Psoas muscle (tissue), 8 donors: Measurements from ENCODE around the gene COL6A2. TPM values are rescaled to one million over a fixed set of nuclear protein-coding genes. Genes with fewer than 3 reads are reported as not detected.
"Not testable (repeated sequence)": the region's sequence is repeated elsewhere in the genome, so short reads cannot be mapped to it uniquely, and the experiment has no call there.

Experiments used
- ATAC-seq, 4 donors: fragments of 200-7000 bp; cut with Tn5 transposase; one replicate each; pipeline ENCODE4 v1.9.1; 2020; ENCODE audit warnings: moderate library complexity in 3 of 4, mild to moderate bottlenecking in 2 of 4
- DNase-seq, 2 donors: peaks; one replicate each; pipeline ENCODE4 v3.0.0-alpha.2; 2020
- H3K27ac ChIP-seq: fragments of 200-600 bp; one replicate; pipeline ENCODE4 v1.8.0; 2022
- H3K27me3 ChIP-seq, 3 donors: fragments of 200-600 bp in 1 of 3; one replicate each; pipeline versions ENCODE4 v1.6.1 to v1.8.0; 2013 to 2022; ENCODE audit warnings: low read length in 2 of 3, mild to moderate bottlenecking in 2 of 3, moderate library complexity in 1 of 3; ENCODE audit not compliant: insufficient read depth in 3 of 3
- H3K36me3 ChIP-seq, 2 donors: fragments of 200-600 bp in 1 of 2; one replicate each; pipeline versions ENCODE4 v1.6.1 to v1.8.0; 2013 to 2022; ENCODE audit warnings: low read depth in 1 of 2, mild to moderate bottlenecking in 1 of 2, moderate library complexity in 1 of 2; ENCODE audit not compliant: insufficient read depth in 1 of 2
- H3K4me1 ChIP-seq: fragments of 200-600 bp; one replicate; pipeline ENCODE4 v1.8.0; 2022
- H3K4me3 ChIP-seq: fragments of 200-600 bp; one replicate; pipeline ENCODE4 v1.8.0; 2022; ENCODE audit warnings: mild to moderate bottlenecking
- H3K9me3 ChIP-seq: fragments of 200-600 bp; one replicate; pipeline ENCODE4 v1.8.0; 2022
- CTCF ChIP-seq: fragments of 200-600 bp; IDR thresholded peaks from one replicate; pipeline ENCODE4 v1.8.0; 2022; ENCODE audit warnings: antibody characterized with exemption
- WGBS, 3 donors: extraction: QIAGEN DNeasy Blood & Tissue Kit; methylation state at CpG; one replicate each; pipeline versions ENCODE4 v1.1.6 to v1.1.7; 2013; 5-methylcytosine and 5-hydroxymethylcytosine counted together
- intact Hi-C, 2 donors: fragments of 100-400 bp; cut with DNase I; formaldehyde crosslinking; loops; one replicate each; pipeline versions ENCODE4 v1.11.0 to v1.14.2; 2022
- polyA plus RNA-seq, 3 donors: library from polyadenylated mRNA; stranded (reverse); fragments of 200-250 nt; gene quantifications; one replicate each; pipeline ENCODE4 v1.2.3, GENCODE V29; 2013
- total RNA-seq, 4 donors: library from RNA; stranded (reverse); fragmentation: NEBNext Ultra II Directional in 2 of 4; extraction: Animal tissue kit (Norgen Biotek cat#: 25700) in 2 of 4; gene quantifications; one replicate each; pipeline versions ENCODE4 v1.2.1 to v1.2.4, GENCODE V29; 2021 to 2023
- donor health status: healthy with polysubstance abuse.
- donor health status: DM: no; HTN: no; CAD: no; lungs with moderate emphysema.
- donor health status: Bipolar disorder and iron deficiency.
- donor health status: healthy.
- donor health status: DM: yes; HTN: yes; CAD: no.
- donor health status: DM: no; HTN: no; CAD: no.
- donor health status: DM: no; HTN: no; CAD: no.
- donor health status: DM: yes; HTN: yes; CAD: no.

The COL6A2 gene
- total and polyA plus RNA-seq, 7 donors: 29.8 to 122 (median 58.8) TPM

- H3K4me1 ChIP-seq: no peaks in the 10 kb centered on the region
- TF ChIP-seq CTCF: no peak
- DNase-seq (peak in 1 of 2 donors; percentile 44), ATAC-seq (no peak)
- intact Hi-C loops: no loop called here
- WGBS, 3 donors: 69 to 77% (median 70%) methylated on average over 27 of the region's 27 CpGs
- no peaks in the 10 kb centered on the region for H3K9me3 ChIP-seq
- H3K36me3 ChIP-seq: no peaks in the 10 kb centered on the region
- H3K27ac ChIP-seq: peak overlapping the region; percentile 64
- peaks cover 0 to 29% (median 12%) of the 10 kb centered on the region in 3 donors for H3K27me3 ChIP-seq
- H3K4me3 ChIP-seq: no peak overlapping the region
Measured at GRCh38 chr21:46057111-46057709, 40.7 kb upstream of the COL6A2 start.

GRCh38 chr21:46057710-46058241 lies 40.1 kb upstream of the COL6A2 start:
- Histone ChIP-seq H3K27me3 (peaks cover 0 to 33% (median 12%) of the 10 kb centered on the region in 3 donors), H3K4me1 (no peaks in the 10 kb centered on the region), H3K4me3 (no peak overlapping the region), H3K27ac (peak overlapping the region; percentile 64), H3K36me3 (no peaks in the 10 kb centered on the region), H3K9me3 (no peaks in the 10 kb centered on the region)
- intact Hi-C loops: no loop called here
- no peak for TF ChIP-seq CTCF
- no peak for ATAC-seq
- DNase-seq: no peak
- WGBS, 3 donors: 88 to 90% (median 88%) methylated on average over 23 of the region's 23 CpGs

DNA sequence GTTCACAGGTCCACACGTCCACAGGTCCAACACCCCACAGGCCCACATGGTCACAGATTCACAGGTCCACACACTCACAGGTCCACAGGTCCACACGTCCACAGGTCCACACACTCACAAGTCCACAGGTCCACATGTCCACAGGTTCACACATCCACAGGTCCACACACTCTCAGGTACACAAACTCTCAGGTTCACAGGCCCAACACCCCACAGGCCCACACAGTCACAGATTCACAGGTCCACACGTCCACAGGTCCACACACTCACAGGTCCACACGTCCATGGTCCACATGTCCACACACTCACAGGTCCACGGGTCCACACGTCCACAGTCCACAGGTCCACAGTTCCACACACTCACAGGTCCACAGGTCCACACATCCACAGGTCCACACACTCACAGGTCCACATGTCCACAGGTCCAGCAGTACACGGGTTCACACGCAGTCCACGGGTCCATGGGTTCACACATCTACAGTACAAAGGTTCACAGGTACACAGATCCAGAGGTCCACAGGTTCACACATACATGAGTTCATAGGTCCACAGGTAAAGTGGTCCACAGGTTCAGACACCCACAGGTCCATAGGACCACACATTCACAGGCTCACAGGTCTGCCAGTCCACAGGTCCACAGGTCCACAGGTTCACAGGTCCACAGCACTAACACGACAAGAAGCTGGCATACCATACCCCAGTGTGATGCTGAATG lies 39.3 kb upstream of the COL6A2 start:
- Histone ChIP-seq H3K27me3 (peaks cover 0 to 40% (median 12%) of the 10 kb centered on the region in 3 donors), H3K9me3 (no peaks in the 10 kb centered on the region), H3K36me3 (no peaks in the 10 kb centered on the region), H3K27ac (no peak overlapping the region), H3K4me3 (no peak overlapping the region), H3K4me1 (no peaks in the 10 kb centered on the region)
- ATAC-seq (no peak), DNase-seq (no peak)
- TF ChIP-seq CTCF: no peak
- intact Hi-C loops: no loop called here
- 96 to 97% (median 97%) methylated on average over 10 of the region's 10 CpGs for WGBS, 3 donors

DNA sequence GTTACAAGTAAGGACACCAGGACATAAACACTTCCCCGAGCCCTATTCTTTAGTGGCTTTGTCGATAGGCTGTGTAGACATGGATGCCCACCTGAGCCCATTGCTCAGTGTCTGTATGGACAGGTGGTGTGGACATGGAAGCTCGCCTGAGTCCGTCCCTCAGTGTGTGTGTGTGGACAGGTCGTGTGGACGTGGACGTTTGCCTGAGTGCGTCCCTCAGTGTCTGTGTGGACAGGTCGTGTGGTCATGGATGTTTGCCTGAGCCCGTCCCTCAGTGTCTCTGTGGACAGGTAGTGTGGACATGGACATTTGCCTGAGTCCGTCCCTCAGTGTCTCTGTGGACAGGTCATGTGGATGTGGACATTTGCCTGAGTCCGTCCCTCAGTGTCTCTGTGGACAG lies 38.7 kb upstream of the COL6A2 start:
- no peak for TF ChIP-seq CTCF
- no peaks in the 10 kb centered on the region for H3K4me1 ChIP-seq
- H3K27me3 ChIP-seq: peaks cover 0 to 40% (median 13%) of the 10 kb centered on the region in 3 donors
- H3K27ac ChIP-seq: no peak overlapping the region
- no peaks in the 10 kb centered on the region for H3K36me3 ChIP-seq
- ATAC-seq: no peak
- WGBS, 3 donors: 93 to 97% (median 96%) methylated on average over 12 of the region's 12 CpGs
- H3K9me3 ChIP-seq: no peaks in the 10 kb centered on the region
- intact Hi-C loops: no loop called here
- DNase-seq: no peak
- no peak overlapping the region for H3K4me3 ChIP-seq

DNA sequence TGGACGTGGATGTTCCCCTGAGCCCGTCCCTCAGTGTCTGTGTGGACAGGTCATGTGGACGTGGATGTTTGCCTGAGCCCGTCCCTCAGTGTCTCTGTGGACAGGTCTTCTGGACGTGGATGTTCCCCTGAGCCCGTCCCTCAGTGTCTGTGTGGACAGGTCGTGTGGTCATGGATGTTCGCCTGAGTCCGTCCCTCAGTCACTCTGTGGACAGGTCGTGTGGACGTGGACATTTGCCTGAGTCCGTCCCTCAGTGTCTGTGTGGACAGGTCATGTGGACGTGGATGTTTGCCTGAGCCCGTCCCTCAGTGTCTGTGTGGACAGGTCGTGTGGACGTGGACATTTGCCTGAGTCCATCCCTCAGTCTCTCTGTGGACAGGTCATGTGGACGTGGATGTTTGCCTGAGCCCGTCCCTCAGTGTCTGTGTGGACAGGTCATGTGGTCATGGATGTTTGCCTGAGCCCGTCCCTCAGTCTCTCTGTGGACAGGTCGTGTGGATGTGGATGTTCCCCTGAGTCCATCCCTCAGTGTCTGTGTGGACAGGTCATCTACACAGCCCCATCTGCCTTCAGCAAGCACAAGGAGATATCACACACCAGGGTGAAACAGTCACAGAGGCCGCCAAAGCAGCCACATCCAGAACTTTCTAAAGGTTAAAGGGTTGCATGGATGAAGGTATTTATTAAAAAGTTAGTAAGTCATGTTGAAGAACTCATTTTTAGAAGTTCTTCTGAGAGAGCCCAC lies 38.0 kb upstream of the COL6A2 start:
- H3K36me3 ChIP-seq, ATAC-seq, DNase-seq, intact Hi-C loops, H3K9me3 ChIP-seq, H3K4me3 ChIP-seq, H3K4me1 ChIP-seq: not testable (repeated sequence)
- peak overlapping the region; percentile 54 for H3K27ac ChIP-seq
- 93 to 96% (median 93%) methylated on average over 21 of the region's 21 CpGs for WGBS, 3 donors
- H3K27me3 ChIP-seq: peaks cover 0 to 41% (median 17%) of the 10 kb centered on the region in 3 donors
